ENCODE data around the gene RPLP2. TPM values are rescaled to one million over a fixed set of nuclear protein-coding genes. Genes with fewer than 3 reads are reported as not detected.

The RPLP2 gene
- total RNA-seq, 1 donor from 2014 or later, result 253 TPM

GRCh38 chr11:848380-848931 lies 38.7 kb downstream of the RPLP2 start:
- DNase-seq (ENCODE audit: low read depth in 2 of 2), result peak in 1 of 2 donors; percentile 50

- peak in 1 of 2 donors; percentile 39 for DNase-seq (ENCODE audit: low read depth in 2 of 2)
These were observed 39.5 kb downstream of the RPLP2 start for GRCh38 chr11:849104-849824.

DNA sequence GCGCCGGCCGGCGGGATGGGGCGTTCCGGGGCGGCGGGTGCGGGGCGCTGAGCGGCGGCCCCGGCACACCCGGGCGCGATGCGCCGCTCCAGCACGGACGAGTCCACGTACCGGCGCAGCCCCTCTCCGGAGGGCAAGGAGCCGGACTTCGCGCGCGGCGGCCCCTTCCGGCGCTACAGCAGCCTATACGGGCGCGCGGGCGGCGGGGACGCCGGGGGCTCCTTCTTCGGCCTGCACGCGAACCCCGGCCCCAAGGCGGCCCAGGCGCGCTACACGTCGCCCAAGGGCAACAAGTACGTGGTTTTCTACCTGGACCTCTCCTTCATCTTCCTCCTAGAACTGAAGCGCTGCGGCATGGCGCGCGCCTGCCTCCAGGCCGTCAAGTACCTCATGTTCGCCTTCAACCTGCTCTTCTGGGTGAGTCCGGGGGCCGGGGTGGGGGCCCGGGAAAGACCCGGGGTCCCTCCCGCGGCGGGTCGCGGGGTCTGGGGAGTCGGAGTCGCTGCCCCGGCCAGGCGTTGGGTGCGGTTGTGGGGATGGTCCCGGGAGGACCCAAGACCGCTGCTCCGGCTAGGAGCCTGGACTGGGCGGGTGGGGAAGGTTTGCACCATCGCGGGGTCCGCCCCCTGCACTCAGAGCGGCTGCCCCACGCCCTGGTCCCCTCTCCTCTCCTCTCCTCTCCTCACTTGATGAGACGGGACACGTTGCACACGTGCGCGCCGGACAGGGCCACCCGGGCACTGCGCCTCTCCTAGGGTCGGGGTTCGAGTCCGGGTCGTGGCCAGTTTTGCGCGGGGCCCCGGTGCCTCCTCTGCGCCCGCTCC lies 40.4 kb downstream of the RPLP2 start:
- no peak for DNase-seq (ENCODE audit: low read depth in 2 of 2)

DNA sequence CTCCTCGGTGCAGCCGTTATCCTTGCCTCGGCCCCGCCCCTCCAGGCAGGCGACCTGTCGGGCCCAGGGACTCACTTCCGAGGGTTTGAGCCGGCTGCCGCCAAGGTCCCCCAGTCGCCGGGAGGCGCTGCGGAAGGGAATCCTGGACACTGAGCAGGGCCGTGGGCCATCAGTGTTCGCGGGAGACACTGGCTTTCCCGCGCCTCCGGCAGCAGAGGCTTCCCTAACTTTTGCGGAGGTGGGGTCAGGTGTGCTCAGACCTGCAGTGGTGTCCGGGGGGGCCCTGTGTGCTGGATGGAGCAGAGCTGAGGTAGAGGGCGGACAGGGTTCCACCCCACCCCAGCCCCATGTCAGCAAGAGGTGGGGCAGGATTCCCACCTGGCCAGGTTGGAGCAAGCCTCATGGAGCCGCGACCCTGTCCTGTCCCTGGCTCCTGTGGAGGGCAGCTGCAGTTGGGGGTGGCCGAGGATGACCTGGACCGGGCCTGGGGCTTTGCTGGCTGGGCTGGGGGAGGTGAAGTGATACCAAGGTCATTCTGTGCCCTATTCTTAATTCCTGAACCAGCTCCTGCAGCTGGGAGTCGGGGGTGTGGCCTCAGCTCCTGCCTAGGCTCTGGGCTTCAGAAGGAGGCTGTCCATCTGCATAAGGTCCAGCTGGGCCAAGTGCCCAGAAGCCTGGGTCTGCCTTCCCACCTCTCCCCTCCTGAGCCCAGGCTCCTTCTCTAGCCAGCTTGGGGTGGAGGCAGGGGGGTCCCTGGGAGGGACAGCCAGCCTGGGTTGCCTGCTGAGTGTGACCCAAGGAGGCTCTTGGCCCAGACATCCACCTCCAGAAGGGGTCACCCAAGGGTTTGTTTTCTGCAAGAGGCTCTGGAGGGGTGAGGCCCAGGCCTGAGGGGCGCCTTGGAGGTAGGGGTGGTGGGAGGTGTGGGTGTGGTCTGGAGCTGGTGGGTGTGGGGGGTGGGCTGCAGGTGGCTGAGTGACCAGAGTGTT lies 41.3 kb downstream of the RPLP2 start:
- DNase-seq (ENCODE audit: low read depth in 2 of 2), result no peak

GRCh38 chr11:852762-853161 lies 43.0 kb downstream of the RPLP2 start:
- no peak for DNase-seq (ENCODE audit: low read depth in 2 of 2)

DNA sequence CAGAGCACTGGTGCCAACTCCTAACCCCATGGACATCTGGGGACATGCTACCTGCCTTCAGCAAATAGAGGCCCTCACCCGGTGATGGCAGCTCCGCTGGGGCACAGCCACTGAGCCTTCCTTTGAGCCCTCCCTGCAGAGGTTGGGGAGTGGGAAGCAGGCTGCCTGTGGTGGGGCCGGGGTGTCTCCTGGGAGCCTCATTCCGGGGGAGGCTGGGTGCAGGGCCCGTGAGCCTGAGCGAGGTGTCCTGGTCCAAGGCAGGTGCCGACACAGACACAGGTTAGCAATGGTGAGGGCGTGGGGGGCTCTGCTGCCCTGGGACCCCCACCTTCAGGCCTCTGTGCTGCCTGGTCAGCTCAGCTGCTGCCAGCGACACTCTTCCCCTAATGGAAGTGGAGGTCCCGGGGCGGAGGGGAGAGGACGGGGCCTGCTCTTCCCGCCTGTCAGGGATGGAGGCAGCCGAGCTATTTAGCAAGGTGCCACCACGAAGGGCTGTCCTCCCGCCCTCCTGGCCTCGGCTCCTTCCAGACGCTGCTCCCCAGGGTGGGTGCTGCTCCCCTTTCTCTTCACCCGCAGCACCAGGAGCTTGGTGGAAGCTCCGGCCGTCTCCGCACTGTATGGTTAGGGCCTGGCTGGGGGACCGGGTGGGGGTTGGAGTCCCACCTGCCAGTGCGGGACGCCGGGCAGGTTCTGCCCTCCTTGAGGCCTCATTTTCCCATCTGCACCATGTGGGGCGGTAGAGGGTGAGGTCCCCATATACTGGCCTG lies 44.1 kb downstream of the RPLP2 start:
- DNase-seq (ENCODE audit: low read depth in 2 of 2), result no peak

DNA sequence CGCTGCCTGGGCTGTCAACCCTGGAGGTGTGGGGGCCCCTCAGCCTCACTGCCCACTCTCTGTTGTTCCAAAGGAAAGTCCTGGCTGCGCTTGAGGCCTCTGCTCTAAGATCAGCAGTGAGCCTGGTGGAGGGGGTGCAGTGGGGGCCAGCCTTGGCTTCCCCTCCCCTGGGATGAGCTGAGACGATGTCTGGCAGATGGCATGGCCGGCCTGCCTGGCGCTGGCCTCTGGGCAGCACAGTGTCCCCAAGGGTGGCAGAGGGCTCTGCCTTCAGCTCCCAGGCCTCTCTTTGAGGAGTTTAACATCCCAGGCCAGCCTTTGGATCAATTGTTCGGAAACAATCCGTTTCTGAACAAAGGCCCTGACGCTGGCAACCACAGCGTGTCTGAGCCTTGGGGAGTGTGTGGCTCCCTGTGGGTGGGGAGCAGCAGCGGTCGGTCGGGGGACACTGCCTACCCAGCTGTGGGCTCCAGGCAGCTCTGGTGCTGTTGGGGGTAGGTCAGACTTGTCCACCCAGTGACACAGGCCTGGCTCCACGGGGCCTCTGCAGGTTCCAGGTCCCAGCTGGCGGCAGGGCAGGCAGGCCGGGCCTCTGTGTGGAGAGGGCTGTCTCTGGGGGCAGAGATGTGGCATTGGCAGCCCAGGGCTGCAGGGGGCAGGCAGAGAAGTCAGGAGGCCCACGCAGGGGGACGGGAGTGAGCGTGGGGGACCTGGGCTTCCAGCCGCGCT lies 45.0 kb downstream of the RPLP2 start:
- DNase-seq (ENCODE audit: low read depth in 2 of 2), result no peak

GRCh38 chr11:855330-855674 lies 45.5 kb downstream of the RPLP2 start:
- DNase-seq (ENCODE audit: low read depth in 2 of 2), result no peak

DNA sequence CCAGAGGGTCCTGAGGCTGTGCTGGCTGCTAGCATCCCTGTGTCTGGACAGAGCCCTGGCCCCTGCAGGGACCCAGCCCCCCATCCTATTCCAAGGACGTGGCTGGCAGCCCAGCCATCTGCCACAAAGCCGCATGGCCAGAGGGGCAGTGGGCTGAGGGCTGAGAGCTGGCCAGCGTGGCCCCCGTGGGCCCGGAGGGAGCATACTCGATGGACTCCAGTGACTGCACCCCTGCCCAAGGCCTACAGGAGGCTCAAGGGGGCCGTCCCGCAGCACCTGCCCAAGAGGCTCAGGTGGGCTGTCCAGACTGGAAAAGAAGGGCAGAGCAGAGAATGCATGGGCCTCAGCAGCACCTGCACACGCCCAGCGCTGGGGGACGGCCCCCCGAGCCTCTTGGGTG lies 46.0 kb downstream of the RPLP2 start:
- DNase-seq (ENCODE audit: low read depth in 2 of 2), result no peak

GRCh38 chr11:856397-856796 lies 46.6 kb downstream of the RPLP2 start:
- DNase-seq (ENCODE audit: low read depth in 2 of 2), result no peak

DNA sequence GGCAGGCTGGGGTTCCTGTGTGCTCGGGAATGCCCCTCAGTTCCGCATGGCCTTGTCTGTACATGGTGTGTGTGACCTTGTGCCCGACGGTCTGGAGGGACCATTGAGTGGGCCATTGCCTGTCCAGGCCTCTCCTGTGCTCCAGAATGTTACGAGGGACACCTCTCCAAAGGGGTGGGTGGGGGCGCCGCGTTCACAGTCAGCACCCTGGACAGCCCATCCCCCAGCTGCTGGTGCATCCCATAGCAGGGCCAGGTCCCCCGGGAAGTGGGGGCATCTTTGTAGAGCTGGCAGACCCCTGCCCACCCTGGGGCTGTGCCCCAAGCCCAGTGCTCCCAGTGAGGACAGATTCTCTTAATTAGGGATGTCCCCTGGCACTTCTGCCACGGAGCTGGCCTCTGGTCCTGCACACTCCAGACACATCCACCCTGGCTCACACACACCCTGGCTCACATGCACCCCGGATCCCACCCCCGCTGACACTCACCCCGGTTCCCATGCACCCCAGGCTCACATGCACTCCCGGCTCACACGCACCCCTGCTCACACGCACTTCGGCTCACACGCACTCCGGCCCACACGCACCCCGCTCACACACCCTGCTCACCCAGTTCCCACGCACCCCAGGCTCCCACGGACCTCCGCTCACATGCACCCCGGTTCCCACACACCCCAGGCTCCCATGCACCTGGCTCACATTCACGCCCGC lies 48.4 kb downstream of the RPLP2 start:
- no peak for DNase-seq (ENCODE audit: low read depth in 2 of 2)

- DNase-seq (ENCODE audit: low read depth in 2 of 2), result no peak
These were observed 49.1 kb downstream of the RPLP2 start for GRCh38 chr11:858762-859339.

DNA sequence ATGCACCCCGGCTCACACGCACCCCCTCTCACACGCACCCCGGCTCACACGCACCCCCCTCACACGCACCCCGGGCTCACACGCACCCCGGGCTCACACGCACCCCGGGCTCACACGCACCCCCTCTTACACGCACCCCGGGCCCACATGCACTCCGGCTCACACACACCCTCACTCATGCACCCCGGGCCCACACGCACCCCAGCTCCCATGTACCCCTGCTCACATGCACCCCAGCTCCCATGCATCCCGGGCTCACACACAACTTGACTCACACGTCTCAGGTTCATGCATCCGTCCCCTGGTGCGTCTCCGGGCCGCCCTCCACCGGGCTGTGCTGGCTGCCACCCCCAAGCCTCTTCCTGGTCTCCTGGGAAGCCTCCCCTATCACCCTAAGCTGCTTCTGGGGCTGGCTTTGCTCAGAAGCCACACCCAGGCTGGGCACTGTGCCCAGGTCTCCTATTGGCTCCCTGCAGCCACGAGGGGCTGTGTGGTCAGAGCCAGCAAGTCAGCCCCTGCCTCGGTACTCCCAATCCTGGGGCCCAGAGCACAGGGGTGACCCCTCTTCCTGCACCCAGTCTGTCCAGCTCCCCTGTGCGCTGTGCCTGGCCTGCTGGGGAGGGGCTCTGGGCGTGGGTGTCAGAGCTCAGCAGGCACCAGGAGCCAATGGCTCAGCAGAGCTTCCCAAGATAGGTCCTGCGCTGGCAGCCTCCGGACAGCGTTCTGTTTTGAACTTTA lies 49.8 kb downstream of the RPLP2 start:
- DNase-seq (ENCODE audit: low read depth in 2 of 2), result peak in 1 of 2 donors; percentile 57

- DNase-seq (ENCODE audit: low read depth in 2 of 2), result no peak
These were observed 50.7 kb downstream of the RPLP2 start for GRCh38 chr11:860234-861104.

- DNase-seq (ENCODE audit: low read depth in 2 of 2), result no peak
These were observed 51.3 kb downstream of the RPLP2 start for GRCh38 chr11:861105-861479.

DNA sequence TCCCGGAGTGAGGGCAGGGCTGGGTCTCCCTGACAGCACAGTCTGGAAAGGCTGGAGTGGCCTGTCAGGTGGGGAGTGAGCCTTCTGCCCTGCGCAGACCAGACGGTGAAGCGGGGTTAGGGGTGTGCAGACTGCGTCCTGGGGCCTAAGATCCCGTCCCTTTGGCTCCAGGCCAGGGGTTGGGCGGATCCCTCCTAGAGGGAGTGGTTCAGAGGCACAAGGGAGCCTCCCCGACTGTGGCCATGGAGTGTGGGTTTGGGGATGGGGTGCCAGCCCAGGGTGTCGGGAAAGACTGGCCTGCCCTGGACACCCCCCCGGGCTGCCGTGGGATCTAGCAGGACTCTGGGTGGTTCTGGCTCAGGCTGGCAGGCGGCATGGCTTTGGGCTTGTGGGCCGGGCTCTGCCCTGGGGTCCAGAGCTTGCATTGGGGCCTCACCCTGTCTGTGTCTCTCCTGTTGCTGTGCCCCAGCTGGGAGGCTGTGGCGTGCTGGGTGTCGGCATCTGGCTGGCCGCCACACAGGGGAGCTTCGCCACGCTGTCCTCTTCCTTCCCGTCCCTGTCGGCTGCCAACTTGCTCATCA lies 52.4 kb downstream of the RPLP2 start:
- no peak for DNase-seq (ENCODE audit: low read depth in 2 of 2)

Data from dermis microvascular lymphatic vessel endothelial cell (primary cell).